Effector memory CD8-positive, alpha-beta T cell (primary cell): ENCODE data around the gene ITPR1.

Source experiments
- ATAC-seq: fragments of 150-1000 bp; cut with Tn5 transposase; replicated peaks from 2 replicates; pipeline ENCODE4 v1.10.0; 2021; ENCODE audit warnings: mild to moderate bottlenecking, moderate library complexity
- DNase-seq, 3 experiments: peaks; one replicate each; pipeline ENCODE4 v3.0.0; 2021
- H3K27ac Mint-ChIP-seq, 2 donors: one replicate each; pipeline ENCODE4 v1.8.0; 2022; ENCODE audit warnings: mild to moderate bottlenecking in 2 of 2, mixed read lengths in 2 of 2, moderate library complexity in 2 of 2
- H3K27me3 Mint-ChIP-seq, 2 donors: one replicate each; pipeline ENCODE4 v1.8.0; 2022; ENCODE audit warnings: mixed read lengths in 2 of 2
- H3K36me3 Mint-ChIP-seq: one replicate; pipeline ENCODE4 v1.8.0; 2022; ENCODE audit warnings: mild to moderate bottlenecking, moderate library complexity, mixed read lengths; ENCODE audit not compliant: insufficient read depth
- H3K4me1 Mint-ChIP-seq, 2 donors: one replicate each; pipeline ENCODE4 v1.8.0; 2022; ENCODE audit warnings: low read depth in 2 of 2, mixed read lengths in 2 of 2
- H3K4me3 Mint-ChIP-seq, 2 donors: one replicate each; pipeline ENCODE4 v1.8.0; 2022; ENCODE audit warnings: mild to moderate bottlenecking in 2 of 2, mixed read lengths in 2 of 2, moderate library complexity in 2 of 2
- H3K9me3 Mint-ChIP-seq, 2 donors: one replicate each; pipeline ENCODE4 v1.8.0; 2022; ENCODE audit warnings: mixed read lengths in 2 of 2

Gene ITPR1

DNA sequence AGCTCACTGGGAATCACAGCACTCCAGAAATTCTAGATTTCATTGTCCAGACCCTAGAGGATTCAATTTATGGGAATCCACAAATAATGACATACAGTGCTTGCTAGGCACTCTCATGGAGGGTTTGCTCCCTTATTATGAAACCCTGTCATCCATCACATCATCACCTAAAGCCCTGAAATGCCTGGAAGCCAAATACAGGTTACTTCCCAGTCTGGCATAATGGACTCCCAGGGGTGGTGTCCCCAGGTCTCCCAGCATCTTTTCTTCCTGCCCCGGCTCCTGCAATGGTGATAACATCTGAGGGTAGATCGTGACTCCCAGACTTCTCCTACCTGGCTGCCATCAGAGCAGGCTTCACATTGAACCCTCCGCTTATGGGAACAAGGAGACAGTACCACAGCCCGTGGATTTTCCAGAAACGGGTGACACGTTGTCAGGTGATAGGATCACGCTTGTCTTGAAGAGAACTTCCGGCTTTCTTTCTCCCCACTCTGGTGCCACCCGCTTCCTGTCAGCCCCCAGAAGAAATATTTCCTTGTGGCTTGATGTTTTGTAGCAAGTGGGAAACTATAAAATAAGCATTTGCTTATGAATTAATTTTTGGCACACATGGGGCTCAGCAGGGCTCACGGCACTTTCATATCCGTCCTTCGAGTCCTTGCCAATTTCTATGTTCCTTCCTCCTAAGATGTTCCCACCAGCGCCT lies 247.4 kb downstream of the ITPR1 start:
- peak overlapping the region; percentile 36 to 92 for H3K27ac Mint-ChIP-seq
- H3K27me3 Mint-ChIP-seq, result no peaks in the 10 kb centered on the region
- peaks cover 54 to 58% of the 10 kb centered on the region in 2 donors for H3K4me1 Mint-ChIP-seq

DNA sequence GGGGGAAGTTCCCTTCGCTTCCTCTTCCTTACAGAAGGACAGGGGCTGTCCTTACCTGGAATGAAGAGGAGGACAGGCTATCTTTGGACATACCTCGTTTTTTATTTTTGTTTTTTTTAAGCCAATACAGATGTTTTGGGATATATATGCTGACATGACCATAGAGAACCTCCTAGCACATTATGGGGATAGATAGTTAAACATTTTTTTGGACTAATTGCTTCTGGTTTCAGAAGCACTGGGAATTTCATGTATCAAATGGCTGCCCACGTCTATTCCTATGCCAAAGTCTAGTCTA lies 247.9 kb downstream of the ITPR1 start:
- no peaks in the 10 kb centered on the region for H3K27me3 Mint-ChIP-seq
- peaks cover 0 to 3% of the 10 kb centered on the region in 2 donors for H3K9me3 Mint-ChIP-seq
- peak overlapping the region; percentile 36 to 92 for H3K27ac Mint-ChIP-seq
- no peak for DNase-seq
- peaks cover 53 to 58% of the 10 kb centered on the region in 2 donors for H3K4me1 Mint-ChIP-seq
- peaks cover 7% of the 10 kb centered on the region for H3K36me3 Mint-ChIP-seq
- no peak for ATAC-seq
- peak overlapping the region; percentile 72 to 73 for H3K4me3 Mint-ChIP-seq

More for the DNA sequence above, 247.4 kb downstream of the ITPR1 start:
- H3K4me3 Mint-ChIP-seq, result peak overlapping the region; percentile 72 to 73
- no peak for DNase-seq
- H3K36me3 Mint-ChIP-seq, result peaks cover 7% of the 10 kb centered on the region
- H3K9me3 Mint-ChIP-seq, result peaks cover 0 to 3% of the 10 kb centered on the region in 2 donors
- ATAC-seq, result peak; percentile 52

DNA sequence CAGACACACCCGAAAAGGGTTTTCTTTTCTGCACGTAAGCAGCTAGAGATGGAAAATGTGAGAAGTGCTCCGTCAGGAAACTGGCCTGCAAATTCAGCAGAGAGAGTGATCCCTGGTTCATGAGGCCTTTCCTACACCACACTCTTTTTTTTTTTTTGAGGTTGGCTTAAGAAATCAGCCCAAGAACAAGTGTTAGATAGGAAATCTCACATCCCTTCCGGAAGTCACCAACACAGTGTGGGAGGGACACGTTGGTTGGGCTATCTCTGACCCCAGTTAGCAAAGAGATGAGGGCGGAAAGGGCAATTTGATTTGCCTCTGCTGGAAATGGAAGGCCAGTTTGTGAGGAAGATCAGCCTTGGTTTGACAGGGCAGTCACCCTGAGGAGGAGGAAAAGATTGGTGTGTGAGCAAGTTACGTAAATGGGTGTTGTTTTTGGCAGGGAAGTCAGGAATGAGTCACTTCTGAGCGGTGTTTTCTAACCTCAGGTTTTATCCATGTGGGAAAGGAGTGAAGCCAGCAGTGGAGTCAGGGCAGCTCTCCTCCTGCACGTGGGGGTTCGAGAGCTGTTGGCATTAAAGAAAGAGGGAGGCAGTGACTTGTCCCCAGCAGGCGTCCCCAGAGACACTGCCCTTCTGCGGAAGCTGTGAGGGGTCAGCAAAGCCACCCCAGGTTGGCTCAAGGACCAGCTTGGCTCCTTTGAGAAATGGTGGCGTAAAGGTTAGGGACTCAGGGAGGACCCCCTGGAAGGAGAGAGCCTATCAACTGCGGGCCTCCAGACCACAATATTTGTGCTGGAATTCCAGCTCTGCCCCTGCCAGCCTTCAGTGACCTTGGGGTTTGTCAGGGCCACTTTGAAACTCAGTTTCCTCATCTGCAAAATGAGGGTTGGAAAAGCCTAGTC lies 248.5 kb downstream of the ITPR1 start:
- no peak for DNase-seq
- peak overlapping the region; percentile 36 to 92 for H3K27ac Mint-ChIP-seq
- H3K9me3 Mint-ChIP-seq, result peaks cover 0 to 3% of the 10 kb centered on the region in 2 donors
- H3K4me1 Mint-ChIP-seq, result peaks cover 47 to 52% of the 10 kb centered on the region in 2 donors
- no peak for ATAC-seq
- peak overlapping the region; percentile 72 to 73 for H3K4me3 Mint-ChIP-seq
- H3K27me3 Mint-ChIP-seq, result no peaks in the 10 kb centered on the region
- H3K36me3 Mint-ChIP-seq, result peaks cover 7% of the 10 kb centered on the region

DNA sequence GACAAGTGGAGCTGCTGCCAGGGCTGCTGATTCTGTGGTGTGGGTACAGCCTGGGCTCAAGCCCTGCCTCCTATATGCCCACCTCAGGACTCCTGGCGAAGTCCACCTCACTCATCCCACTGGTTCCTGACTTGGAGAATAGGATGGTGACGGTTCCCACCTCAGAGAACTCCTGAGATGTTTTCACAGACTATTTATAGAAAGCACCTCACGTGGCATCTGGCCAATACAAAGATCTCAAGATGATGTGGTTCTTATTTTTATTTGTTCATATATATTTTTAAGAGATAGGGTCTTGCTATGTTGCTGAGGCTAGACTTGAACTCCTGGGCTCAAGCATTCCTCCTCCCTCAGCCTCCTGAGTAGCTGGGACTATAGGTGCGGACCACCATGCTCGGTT lies 249.2 kb downstream of the ITPR1 start:
- Mint-ChIP-seq H3K27me3 (no peaks in the 10 kb centered on the region), H3K4me1 (peaks cover 40 to 45% of the 10 kb centered on the region in 2 donors), H3K36me3 (peaks cover 3% of the 10 kb centered on the region), H3K27ac (peak overlapping the region in 1 of 2 donors; percentile 92), H3K4me3 (no peak overlapping the region), H3K9me3 (peaks cover 0 to 3% of the 10 kb centered on the region in 2 donors)
- DNase-seq (no peak), ATAC-seq (no peak)

DNA sequence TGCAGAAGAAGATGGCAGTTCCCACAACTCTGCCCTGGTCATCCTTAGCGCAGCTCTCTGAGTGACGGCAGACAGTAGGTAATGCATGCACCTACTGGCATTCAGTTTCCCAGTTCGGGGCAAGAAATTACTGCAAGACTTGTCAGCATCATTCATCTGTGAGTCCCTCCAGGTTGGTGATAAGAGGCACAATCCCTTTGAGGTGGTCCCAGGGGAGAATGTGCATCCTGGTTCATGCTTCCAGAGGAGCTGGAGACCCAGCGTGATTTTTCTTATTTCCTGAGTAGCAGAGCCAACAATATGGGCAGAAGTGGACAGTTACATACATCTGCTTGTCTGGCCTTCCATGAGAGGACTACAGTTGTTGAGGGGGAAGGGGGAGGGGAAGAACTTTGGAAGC lies 250.2 kb downstream of the ITPR1 start:
- Mint-ChIP-seq H3K4me3 (no peak overlapping the region), H3K27me3 (no peaks in the 10 kb centered on the region), H3K9me3 (peaks cover 0 to 3% of the 10 kb centered on the region in 2 donors), H3K27ac (peak overlapping the region in 1 of 2 donors; percentile 75), H3K36me3 (peaks cover 3% of the 10 kb centered on the region), H3K4me1 (peaks cover 32 to 43% of the 10 kb centered on the region in 2 donors)
- no peak for DNase-seq
- ATAC-seq, result no peak

DNA sequence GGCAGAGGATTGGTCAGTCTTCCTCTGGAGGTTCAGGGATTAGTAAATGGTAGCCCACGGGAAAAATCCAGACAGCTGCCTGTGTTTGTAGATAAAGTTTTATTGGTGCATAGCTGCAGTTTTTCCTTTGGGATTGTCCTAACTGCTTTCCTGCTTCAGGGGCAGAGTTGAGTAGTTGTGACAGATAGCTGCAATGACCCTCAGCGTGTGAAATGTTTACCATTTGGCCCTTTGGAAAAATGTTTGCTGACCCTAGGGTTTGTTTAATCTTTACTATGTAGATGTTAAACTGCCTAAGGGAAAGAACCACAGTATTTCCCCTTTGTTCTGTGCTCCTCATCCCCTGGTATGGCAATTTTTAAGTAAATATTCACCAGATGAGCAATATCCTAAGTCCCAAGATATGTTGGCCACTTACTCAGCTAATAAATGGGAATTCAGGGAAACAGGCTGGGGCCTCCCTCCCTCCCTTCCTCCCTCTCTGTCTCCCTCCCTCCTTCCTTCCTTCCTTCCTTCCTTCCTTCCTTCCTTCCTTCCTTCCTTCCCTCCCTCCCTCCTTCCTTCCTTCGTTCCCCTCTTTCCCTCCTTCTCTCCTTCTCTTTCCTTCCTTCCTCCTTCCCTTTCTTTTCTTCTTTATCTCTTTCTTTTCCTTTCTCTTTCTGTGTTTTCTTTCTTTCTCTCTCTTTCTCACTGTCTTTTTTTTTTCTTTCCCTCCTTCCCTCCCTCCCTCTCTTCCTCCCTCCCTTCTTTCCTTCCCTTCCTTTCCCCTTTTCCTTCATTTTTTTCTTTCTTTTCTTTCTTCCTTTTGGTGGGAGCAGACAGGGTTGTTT lies 251.5 kb downstream of the ITPR1 start:
- peaks cover 26 to 43% of the 10 kb centered on the region in 2 donors for H3K4me1 Mint-ChIP-seq
- ATAC-seq (no peak), DNase-seq (no peak)
- H3K36me3 Mint-ChIP-seq, result peaks cover 4% of the 10 kb centered on the region
- H3K27me3 Mint-ChIP-seq, result no peaks in the 10 kb centered on the region
- H3K4me3 Mint-ChIP-seq, result no peak overlapping the region
- peak overlapping the region; percentile 30 to 68 for H3K27ac Mint-ChIP-seq
- H3K9me3 Mint-ChIP-seq, result peaks cover 0 to 3% of the 10 kb centered on the region in 2 donors

DNA sequence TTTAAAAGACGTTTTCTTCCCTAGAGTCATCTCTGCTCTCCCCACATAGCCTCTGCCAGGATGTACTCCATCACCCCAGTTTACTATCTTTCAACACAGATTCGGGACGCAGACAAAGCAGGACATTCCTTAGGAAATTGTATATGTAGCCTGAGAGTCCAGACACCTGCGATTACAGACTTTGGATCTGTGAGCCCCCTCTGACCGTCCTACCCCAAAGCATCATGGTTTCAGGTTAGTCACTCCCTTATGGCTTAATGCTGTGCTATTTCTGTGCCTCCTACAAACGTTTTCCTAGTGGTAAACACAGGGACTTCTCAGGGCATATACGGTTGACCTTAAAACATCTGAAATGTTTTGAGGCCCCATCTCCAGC lies 252.1 kb downstream of the ITPR1 start:
- Mint-ChIP-seq H3K36me3 (peaks cover 6% of the 10 kb centered on the region), H3K9me3 (no peaks in the 10 kb centered on the region), H3K27me3 (no peaks in the 10 kb centered on the region), H3K4me3 (no peak overlapping the region), H3K27ac (peak overlapping the region; percentile 30 to 68), H3K4me1 (peaks cover 20 to 40% of the 10 kb centered on the region in 2 donors)
- DNase-seq (no peak), ATAC-seq (no peak)

DNA sequence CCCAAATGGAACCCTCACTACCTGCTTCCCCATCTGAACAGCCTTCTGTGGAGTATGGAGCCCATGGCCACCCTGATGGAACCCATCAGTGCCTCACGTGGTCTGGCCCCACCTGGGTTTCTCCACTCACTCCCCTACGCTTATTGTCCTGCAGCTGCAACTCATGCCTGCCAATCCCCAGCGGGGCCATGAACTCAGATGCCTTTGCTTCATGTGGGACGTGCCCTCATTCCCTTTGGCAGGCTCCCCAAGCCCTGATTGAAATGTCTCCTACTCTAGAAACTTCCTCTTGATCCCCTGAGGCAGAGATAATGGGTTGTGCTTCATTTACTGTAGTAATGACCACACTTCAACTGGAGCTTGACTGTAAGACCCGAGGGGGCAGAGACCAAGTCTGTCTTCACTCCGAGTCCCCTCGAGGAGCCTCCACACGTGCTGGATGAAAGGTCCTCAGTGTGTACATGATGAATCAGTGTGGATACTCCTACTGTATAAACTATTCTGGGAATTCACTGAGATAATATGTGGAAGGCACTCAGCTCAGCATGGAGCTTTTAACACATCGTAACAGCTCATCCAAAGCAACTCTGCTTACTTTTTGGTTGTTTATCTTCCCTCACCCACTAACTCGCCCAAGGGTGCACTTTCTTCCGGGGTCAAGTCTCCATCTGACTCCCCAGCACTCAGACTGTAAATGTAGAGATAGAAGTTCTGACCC lies 253.3 kb downstream of the ITPR1 start:
- Mint-ChIP-seq H3K27ac (peak overlapping the region in 1 of 2 donors; percentile 80), H3K4me1 (peaks cover 9 to 28% of the 10 kb centered on the region in 2 donors), H3K9me3 (no peaks in the 10 kb centered on the region), H3K27me3 (no peaks in the 10 kb centered on the region), H3K36me3 (peaks cover 6% of the 10 kb centered on the region), H3K4me3 (no peak overlapping the region)
- ATAC-seq, result no peak
- DNase-seq, result no peak

DNA sequence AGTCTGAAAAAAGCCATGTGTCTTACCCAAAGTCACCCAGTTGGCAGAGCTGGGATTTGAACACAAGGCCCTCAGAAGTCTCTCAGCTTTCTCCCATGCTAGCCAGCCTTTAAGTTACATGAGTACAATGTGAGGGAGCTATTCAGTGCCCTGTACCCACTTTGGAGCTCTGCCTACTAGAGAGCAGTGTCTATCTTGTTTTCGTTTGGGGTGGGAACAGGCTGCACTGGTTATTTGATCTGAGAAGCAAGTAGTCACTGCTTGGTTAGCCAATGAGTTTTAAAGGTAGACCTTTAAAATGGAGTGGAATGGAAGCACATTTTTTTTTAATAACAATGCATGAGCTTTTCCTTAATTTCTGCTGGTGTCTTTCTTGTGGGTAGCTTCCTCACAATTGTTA lies 255.0 kb downstream of the ITPR1 start:
- Mint-ChIP-seq H3K36me3 (peaks cover 12% of the 10 kb centered on the region), H3K4me3 (peak overlapping the region in 1 of 2 donors; percentile 58), H3K9me3 (no peaks in the 10 kb centered on the region), H3K4me1 (peaks cover 7 to 27% of the 10 kb centered on the region in 2 donors), H3K27ac (peak overlapping the region in 1 of 2 donors; percentile 91), H3K27me3 (no peaks in the 10 kb centered on the region)
- ATAC-seq, result no peak
- no peak for DNase-seq

DNA sequence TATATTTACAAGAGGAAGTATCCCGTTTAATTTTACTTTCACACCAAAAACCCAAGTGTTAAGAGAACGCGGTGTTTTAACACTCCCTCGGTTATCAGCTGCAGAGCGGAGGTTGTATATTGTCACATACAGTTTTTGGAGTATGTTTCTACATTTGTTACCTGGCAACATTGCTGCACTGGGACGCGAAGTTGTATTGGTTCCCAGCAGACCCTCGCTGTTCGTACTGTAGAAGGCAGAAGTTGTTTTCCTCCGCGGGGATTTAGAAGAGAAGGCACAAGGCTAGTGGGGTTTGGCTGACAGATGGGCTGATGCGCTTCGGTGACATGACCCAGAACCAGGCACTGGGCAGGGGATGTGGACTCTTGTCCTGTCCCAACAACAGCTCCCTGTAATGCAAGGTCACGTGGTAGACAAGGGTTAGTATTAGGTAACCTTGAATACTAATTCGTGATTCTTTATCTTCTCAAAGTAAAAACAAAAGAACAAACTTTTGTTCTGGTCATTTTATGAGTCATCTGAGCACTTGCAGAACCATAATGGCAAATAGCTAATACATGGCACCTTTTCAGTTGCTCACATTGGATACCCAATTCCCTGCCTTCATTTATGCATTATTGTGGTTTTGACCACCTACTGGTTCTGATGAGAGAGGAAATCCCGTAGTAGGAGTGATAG lies 255.7 kb downstream of the ITPR1 start:
- Mint-ChIP-seq H3K4me1 (peaks cover 7 to 27% of the 10 kb centered on the region in 2 donors), H3K9me3 (no peaks in the 10 kb centered on the region), H3K27me3 (no peaks in the 10 kb centered on the region), H3K36me3 (peaks cover 12% of the 10 kb centered on the region), H3K4me3 (peak overlapping the region; percentile 44 to 58), H3K27ac (peak overlapping the region; percentile 69 to 91)
- peak; percentile 69 for ATAC-seq
- peak in 1 of 3 experiments; percentile 19 for DNase-seq

DNA sequence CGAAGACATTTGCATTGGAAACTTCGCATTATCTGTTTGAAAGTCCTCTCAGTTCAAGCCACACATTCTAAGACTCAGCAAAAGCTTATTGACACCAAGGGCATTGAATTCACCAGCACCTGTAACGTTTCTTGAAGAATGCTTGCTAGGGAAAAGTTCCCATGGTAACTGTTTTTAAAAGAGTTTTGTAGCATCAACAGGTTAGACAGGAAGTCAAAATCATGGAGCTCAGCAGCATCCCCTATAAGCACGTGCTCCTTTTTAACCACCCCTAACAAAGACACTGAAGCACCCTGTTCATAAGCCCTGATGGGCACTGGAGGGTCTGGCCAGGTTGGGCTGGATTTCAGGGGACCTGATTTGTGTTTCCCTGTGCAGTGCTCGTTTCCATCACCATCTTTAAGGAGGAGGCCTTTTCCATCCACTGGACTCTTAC lies 256.4 kb downstream of the ITPR1 start:
- Mint-ChIP-seq H3K36me3 (peaks cover 15% of the 10 kb centered on the region), H3K27ac (peak overlapping the region in 1 of 2 donors; percentile 91), H3K27me3 (no peaks in the 10 kb centered on the region), H3K9me3 (no peaks in the 10 kb centered on the region), H3K4me3 (peak overlapping the region in 1 of 2 donors; percentile 58), H3K4me1 (peaks cover 7 to 27% of the 10 kb centered on the region in 2 donors)
- ATAC-seq (no peak), DNase-seq (no peak)

DNA sequence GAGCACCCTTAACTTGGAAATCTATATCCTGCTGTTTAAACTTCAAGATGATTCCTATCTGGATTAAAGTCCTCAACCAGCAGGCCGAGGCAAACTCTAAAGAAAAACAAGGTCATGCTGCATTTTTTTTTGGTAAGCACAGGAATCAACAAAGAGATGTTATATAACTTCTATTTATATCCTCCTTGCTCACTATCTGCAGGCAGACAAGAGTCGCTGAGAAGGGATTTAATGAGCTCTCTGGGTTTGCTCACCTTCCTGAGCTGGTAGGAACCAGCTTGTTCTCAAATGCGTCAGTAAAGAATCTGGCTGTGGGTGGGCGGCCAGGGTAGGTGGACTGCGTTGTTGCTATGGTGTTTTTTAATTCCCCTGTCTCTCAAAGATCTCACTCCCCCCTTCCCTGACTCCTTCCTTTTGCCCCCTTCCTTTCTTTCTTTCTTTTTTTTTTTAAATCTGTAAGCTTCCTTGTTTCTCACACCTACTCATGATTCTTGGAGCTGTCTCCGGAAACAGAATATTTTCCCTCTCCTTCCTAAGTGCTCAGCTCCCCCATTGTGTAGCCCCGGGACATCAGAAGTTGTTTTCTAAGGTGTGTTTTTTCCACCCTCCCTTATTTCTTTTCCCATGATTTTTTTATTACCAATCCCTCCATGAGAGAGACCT lies 257.3 kb downstream of the ITPR1 start:
- Mint-ChIP-seq H3K4me1 (peaks cover 7 to 27% of the 10 kb centered on the region in 2 donors), H3K27ac (peak overlapping the region; percentile 49 to 70), H3K36me3 (peaks cover 12% of the 10 kb centered on the region), H3K9me3 (no peaks in the 10 kb centered on the region), H3K27me3 (no peaks in the 10 kb centered on the region), H3K4me3 (no peak overlapping the region)
- ATAC-seq (peak; percentile 69), DNase-seq (no peak)
